Measurements from ENCODE around the gene MRPL19. TPM values are rescaled to one million over a fixed set of nuclear protein-coding genes. Genes with fewer than 3 reads are reported as not detected.
"Not testable (repeated sequence)": the region's sequence is repeated elsewhere in the genome, so short reads cannot be mapped to it uniquely, and the experiment has no call there.

MRPL19 gene
- total and polyA plus RNA-seq, 9 donors, result 11.9 to 46.8 (median 32.5) TPM

GRCh38 chr2:75680402-75680801, 33.8 kb downstream of the MRPL19 start:
- Histone ChIP-seq H3K36me3 (no peaks in the 10 kb centered on the region), H3K9me3 (no peaks in the 10 kb centered on the region), H3K4me3 (no peak overlapping the region), H3K27ac (no peak overlapping the region), H3K4me1 (ENCODE audit: insufficient read depth) (no peaks in the 10 kb centered on the region), H3K27me3 (no peaks in the 10 kb centered on the region)
- WGBS, 3 donors, result 86 to 96% (median 95%) methylated on average over 1 of the region's 1 CpG
- no peak for DNase-seq
- TF ChIP-seq, protein P1, sequence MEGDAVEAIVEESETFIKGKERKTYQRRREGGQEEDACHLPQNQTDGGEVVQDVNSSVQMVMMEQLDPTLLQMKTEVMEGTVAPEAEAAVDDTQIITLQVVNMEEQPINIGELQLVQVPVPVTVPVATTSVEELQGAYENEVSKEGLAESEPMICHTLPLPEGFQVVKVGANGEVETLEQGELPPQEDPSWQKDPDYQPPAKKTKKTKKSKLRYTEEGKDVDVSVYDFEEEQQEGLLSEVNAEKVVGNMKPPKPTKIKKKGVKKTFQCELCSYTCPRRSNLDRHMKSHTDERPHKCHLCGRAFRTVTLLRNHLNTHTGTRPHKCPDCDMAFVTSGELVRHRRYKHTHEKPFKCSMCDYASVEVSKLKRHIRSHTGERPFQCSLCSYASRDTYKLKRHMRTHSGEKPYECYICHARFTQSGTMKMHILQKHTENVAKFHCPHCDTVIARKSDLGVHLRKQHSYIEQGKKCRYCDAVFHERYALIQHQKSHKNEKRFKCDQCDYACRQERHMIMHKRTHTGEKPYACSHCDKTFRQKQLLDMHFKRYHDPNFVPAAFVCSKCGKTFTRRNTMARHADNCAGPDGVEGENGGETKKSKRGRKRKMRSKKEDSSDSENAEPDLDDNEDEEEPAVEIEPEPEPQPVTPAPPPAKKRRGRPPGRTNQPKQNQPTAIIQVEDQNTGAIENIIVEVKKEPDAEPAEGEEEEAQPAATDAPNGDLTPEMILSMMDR (IDR thresholded peaks at IDR 0.05), result no peak
- TF ChIP-seq POLR2A (IDR thresholded peaks at IDR 0.05) (no peak), EP300 (IDR thresholded peaks at IDR 0.05) (no peak)
- intact Hi-C loops (cut with DNase I), result no loop called here

- intact Hi-C loops (cut with DNase I); H3K27me3 ChIP-seq; H3K4me1 ChIP-seq (ENCODE audit: insufficient read depth); H3K4me3 ChIP-seq; H3K27ac ChIP-seq; DNase-seq; H3K36me3 ChIP-seq; H3K9me3 ChIP-seq: not testable (repeated sequence)
- WGBS, 3 donors, result 97 to 99% (median 98%) methylated on average over 5 of the region's 5 CpGs
Measured at GRCh38 chr2:75683430-75683829, 36.8 kb downstream of the MRPL19 start.

GRCh38 chr2:75688196-75688595, 41.6 kb downstream of the MRPL19 start:
- Histone ChIP-seq H3K27me3 (no peaks in the 10 kb centered on the region), H3K36me3 (no peaks in the 10 kb centered on the region), H3K27ac (no peak overlapping the region), H3K4me1 (ENCODE audit: insufficient read depth) (no peaks in the 10 kb centered on the region), H3K9me3 (no peaks in the 10 kb centered on the region), H3K4me3 (no peak overlapping the region)
- intact Hi-C loops (cut with DNase I), result no loop called here
- no peak for DNase-seq
- no peak for TF ChIP-seq POLR2A (IDR thresholded peaks at IDR 0.05)
- TF ChIP-seq EP300 (IDR thresholded peaks at IDR 0.05), result no peak
- TF ChIP-seq, protein P1 (IDR thresholded peaks at IDR 0.05), result no peak
- WGBS, 3 donors, result 66 to 91% (median 68%) methylated on average over 1 of the region's 1 CpG

- intact Hi-C loops (cut with DNase I), result no loop called here
- Histone ChIP-seq H3K27me3 (no peaks in the 10 kb centered on the region), H3K4me3 (no peak overlapping the region), H3K36me3 (no peaks in the 10 kb centered on the region), H3K9me3 (no peaks in the 10 kb centered on the region), H3K4me1 (ENCODE audit: insufficient read depth) (no peaks in the 10 kb centered on the region), H3K27ac (no peak overlapping the region)
- TF ChIP-seq EP300 (IDR thresholded peaks at IDR 0.05), result no peak
- TF ChIP-seq POLR2A (IDR thresholded peaks at IDR 0.05), result no peak
- TF ChIP-seq, protein P1 (IDR thresholded peaks at IDR 0.05), result no peak
- no peak for DNase-seq
- 57 to 82% (median 73%) methylated on average over 2 of the region's 2 CpGs for WGBS, 3 donors
Measured at GRCh38 chr2:75698918-75699317, 52.3 kb downstream of the MRPL19 start.

- Histone ChIP-seq H3K4me3 (no peak overlapping the region), H3K27me3 (no peaks in the 10 kb centered on the region), H3K4me1 (ENCODE audit: insufficient read depth) (no peaks in the 10 kb centered on the region), H3K9me3 (no peaks in the 10 kb centered on the region), H3K36me3 (no peaks in the 10 kb centered on the region), H3K27ac (no peak overlapping the region)
- intact Hi-C loops (cut with DNase I), result no loop called here
- DNase-seq, result no peak
- TF ChIP-seq, protein P1 (IDR thresholded peaks at IDR 0.05), result no peak
- TF ChIP-seq POLR2A (IDR thresholded peaks at IDR 0.05), result no peak
- WGBS, 3 donors, result 90 to 94% (median 93%) methylated on average over 4 of the region's 4 CpGs
Measured at GRCh38 chr2:75702593-75702992, 56.0 kb downstream of the MRPL19 start.

Measured in ovary (tissue), 9 donors.